ENCODE measurements around the gene WWC2. TPM values are rescaled to one million over a fixed set of nuclear protein-coding genes. Genes with fewer than 3 reads are reported as not detected.

WWC2 gene
- total and polyA plus RNA-seq, 2 experiments from 2014 or later = 50.5 to 74.2 TPM

DNA sequence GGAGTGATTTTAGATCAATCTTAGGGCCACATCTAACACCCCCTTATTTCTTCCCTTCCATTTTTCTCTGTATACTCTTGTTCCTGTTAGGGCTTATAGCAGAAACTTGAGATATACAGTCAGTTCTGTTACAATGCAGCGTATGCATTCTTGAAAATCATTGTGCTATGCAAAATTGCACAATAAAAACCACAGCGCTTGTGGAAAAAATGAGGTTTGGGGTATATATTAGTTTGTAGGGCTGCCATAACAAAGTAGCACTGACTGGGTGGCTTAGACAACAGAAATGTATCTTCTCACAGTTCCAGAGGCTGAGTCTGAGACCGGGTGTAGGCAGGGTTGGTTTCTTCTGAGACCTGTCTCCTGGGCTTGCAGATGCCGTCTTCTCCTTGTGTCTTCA is 59.0 kb downstream of the WWC2 start:
- peaks cover 66% of the 10 kb centered on the region for H3K4me1 Mint-ChIP-seq
- H3K4me3 Mint-ChIP-seq = no peak overlapping the region
- H3K36me3 Mint-ChIP-seq (ENCODE audit: low read depth) = peaks cover 10% of the 10 kb centered on the region; the same call in 2 of the 3 replicates
- Histone ChIP-seq H3K4me3 (no peak overlapping the region), H3K27ac (ENCODE audit: low read depth) (no peak overlapping the region; the same call in 1 of the 2 replicates), H3K9me2 (ENCODE audit: insufficient read depth) (no peaks in the 10 kb centered on the region), H3K4me2 (no peak overlapping the region), H3K4me1 (ENCODE audit: insufficient read depth) (peaks cover 56% of the 10 kb centered on the region), H3K36me3 (ENCODE audit: insufficient read depth) (no peaks in the 10 kb centered on the region), H3K79me2 (replicated peaks; ENCODE audit: insufficient read depth) (peaks cover 100% of the 10 kb centered on the region), H2AFZ (no peak overlapping the region), H4K20me1 (replicated peaks; ENCODE audit: insufficient read depth) (peaks cover 54% of the 10 kb centered on the region), H3K27me3 (ENCODE audit: insufficient read depth) (no peaks in the 10 kb centered on the region), H3F3A (replicated peaks; ENCODE audit: low read depth) (0 out of 2 replicates have a peak, but pooled peaks cover 3% of the 10 kb centered on the region)
- H3K27me3 Mint-ChIP-seq (ENCODE audit: insufficient read depth, low read depth, poor library complexity) = peaks cover 1% of the 10 kb centered on the region
- no peak for DNase-seq (ENCODE audit: low spot score)
- H3K9me3 Mint-ChIP-seq = no peaks in the 10 kb centered on the region
- no peak for ATAC-seq
- TF ChIP-seq, protein P1, sequence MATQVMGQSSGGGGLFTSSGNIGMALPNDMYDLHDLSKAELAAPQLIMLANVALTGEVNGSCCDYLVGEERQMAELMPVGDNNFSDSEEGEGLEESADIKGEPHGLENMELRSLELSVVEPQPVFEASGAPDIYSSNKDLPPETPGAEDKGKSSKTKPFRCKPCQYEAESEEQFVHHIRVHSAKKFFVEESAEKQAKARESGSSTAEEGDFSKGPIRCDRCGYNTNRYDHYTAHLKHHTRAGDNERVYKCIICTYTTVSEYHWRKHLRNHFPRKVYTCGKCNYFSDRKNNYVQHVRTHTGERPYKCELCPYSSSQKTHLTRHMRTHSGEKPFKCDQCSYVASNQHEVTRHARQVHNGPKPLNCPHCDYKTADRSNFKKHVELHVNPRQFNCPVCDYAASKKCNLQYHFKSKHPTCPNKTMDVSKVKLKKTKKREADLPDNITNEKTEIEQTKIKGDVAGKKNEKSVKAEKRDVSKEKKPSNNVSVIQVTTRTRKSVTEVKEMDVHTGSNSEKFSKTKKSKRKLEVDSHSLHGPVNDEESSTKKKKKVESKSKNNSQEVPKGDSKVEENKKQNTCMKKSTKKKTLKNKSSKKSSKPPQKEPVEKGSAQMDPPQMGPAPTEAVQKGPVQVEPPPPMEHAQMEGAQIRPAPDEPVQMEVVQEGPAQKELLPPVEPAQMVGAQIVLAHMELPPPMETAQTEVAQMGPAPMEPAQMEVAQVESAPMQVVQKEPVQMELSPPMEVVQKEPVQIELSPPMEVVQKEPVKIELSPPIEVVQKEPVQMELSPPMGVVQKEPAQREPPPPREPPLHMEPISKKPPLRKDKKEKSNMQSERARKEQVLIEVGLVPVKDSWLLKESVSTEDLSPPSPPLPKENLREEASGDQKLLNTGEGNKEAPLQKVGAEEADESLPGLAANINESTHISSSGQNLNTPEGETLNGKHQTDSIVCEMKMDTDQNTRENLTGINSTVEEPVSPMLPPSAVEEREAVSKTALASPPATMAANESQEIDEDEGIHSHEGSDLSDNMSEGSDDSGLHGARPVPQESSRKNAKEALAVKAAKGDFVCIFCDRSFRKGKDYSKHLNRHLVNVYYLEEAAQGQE (IDR thresholded peaks at IDR 0.05; ENCODE audit: unreplicated experiment) = no peak
- TF ChIP-seq CTCF (conservative IDR thresholded peaks at IDR 0.05; ENCODE audit: low read depth in 2 of 2) (no peak), ZNF114 (CRISPR knock-in tag; IDR thresholded peaks at IDR 0.05) (no peak), POLR2AphosphoS5 (IDR thresholded peaks at IDR 0.05; ENCODE audit: low read depth) (no peak), ZNF462 (CRISPR knock-in tag; IDR thresholded peaks at IDR 0.05) (no peak), NANOG (IDR thresholded peaks at IDR 0.05; ENCODE audit: borderline replicate concordance) (no peak), JUNB (IDR thresholded peaks at IDR 0.05; ENCODE audit: unreplicated experiment) (no peak), ZNF331 (CRISPR knock-in tag; IDR thresholded peaks at IDR 0.05; ENCODE audit: low read depth) (no peak), CREB1 (CRISPR knock-in tag; IDR thresholded peaks at IDR 0.05; ENCODE audit: low read depth) (no peak), EZH2 (IDR thresholded peaks at IDR 0.05; ENCODE audit: low read depth, unreplicated experiment) (no peak), STAT1 (IDR thresholded peaks at IDR 0.05; ENCODE audit: unreplicated experiment) (no peak), EZH2phosphoT487 (IDR thresholded peaks at IDR 0.05; ENCODE audit: unreplicated experiment) (no peak)
- TF ChIP-seq, protein P2, sequence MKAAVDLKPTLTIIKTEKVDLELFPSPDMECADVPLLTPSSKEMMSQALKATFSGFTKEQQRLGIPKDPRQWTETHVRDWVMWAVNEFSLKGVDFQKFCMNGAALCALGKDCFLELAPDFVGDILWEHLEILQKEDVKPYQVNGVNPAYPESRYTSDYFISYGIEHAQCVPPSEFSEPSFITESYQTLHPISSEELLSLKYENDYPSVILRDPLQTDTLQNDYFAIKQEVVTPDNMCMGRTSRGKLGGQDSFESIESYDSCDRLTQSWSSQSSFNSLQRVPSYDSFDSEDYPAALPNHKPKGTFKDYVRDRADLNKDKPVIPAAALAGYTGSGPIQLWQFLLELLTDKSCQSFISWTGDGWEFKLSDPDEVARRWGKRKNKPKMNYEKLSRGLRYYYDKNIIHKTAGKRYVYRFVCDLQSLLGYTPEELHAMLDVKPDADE (IDR thresholded peaks at IDR 0.05) = no peak
- H3K27ac Mint-ChIP-seq = peak overlapping the region; percentile 16; the same call in 1 of the 2 replicates
